Measurements from ENCODE around the gene ANO5. TPM values are rescaled to one million over a fixed set of nuclear protein-coding genes. Genes with fewer than 3 reads are reported as not detected.

ANO5 gene
- total RNA-seq, 1 experiment from 2014 or later = 4.3 TPM

- CTCF ChIA-PET = interaction anchor here (1.1 kb wide), 1 partner anchor 135 kb away, joined by 4 read pairs; no protein-coding TSS in a partner anchor
- no TSS peak for BruUV-seq (replicated peaks)
- Mint-ChIP-seq H3K27me3 (ENCODE audit: unreplicated experiment) (no peaks in the 10 kb centered on the region), H3K9me3 (ENCODE audit: low read depth, unreplicated experiment) (no peaks in the 10 kb centered on the region), H3K4me3 (ENCODE audit: low read depth, unreplicated experiment) (no peak overlapping the region), H3K27ac (ENCODE audit: unreplicated experiment) (no peak overlapping the region), H3K36me3 (ENCODE audit: insufficient read depth, unreplicated experiment) (no peaks in the 10 kb centered on the region), H3K4me1 (ENCODE audit: low read depth, unreplicated experiment) (no peaks in the 10 kb centered on the region)
- TF ChIP-seq CTCF (IDR thresholded peaks at IDR 0.05; ENCODE audit: unreplicated experiment) = no peak
- intact Hi-C loops (cut with micrococcal nuclease; ENCODE audit: unreplicated experiment) = loop anchor here (1.0 kb wide), 1 partner anchor 134 kb away; no protein-coding TSS in a partner anchor
- DNase-seq = no peak
These were observed 23.1 kb upstream of the ANO5 start for GRCh38 chr11:22169833-22170232.

GRCh38 chr11:22173532-22173931, 19.4 kb upstream of the ANO5 start:
- CTCF ChIA-PET = no interaction called here
- no peak for TF ChIP-seq CTCF (IDR thresholded peaks at IDR 0.05; ENCODE audit: unreplicated experiment)
- intact Hi-C loops (cut with micrococcal nuclease; ENCODE audit: unreplicated experiment) = no loop called here
- H3K27ac Mint-ChIP-seq (ENCODE audit: unreplicated experiment) = no peak overlapping the region
- peaks cover 6% of the 10 kb centered on the region for H3K27me3 Mint-ChIP-seq (ENCODE audit: unreplicated experiment)
- no peak for DNase-seq
- no TSS peak for BruUV-seq (replicated peaks)
- H3K4me3 Mint-ChIP-seq (ENCODE audit: low read depth, unreplicated experiment) = no peak overlapping the region
- no peaks in the 10 kb centered on the region for H3K9me3 Mint-ChIP-seq (ENCODE audit: low read depth, unreplicated experiment)
- no peaks in the 10 kb centered on the region for H3K4me1 Mint-ChIP-seq (ENCODE audit: low read depth, unreplicated experiment)
- H3K36me3 Mint-ChIP-seq (ENCODE audit: insufficient read depth, unreplicated experiment) = no peaks in the 10 kb centered on the region

- Mint-ChIP-seq H3K36me3 (ENCODE audit: insufficient read depth, unreplicated experiment) (no peaks in the 10 kb centered on the region), H3K4me3 (ENCODE audit: low read depth, unreplicated experiment) (no peak overlapping the region), H3K9me3 (ENCODE audit: low read depth, unreplicated experiment) (no peaks in the 10 kb centered on the region), H3K27ac (ENCODE audit: unreplicated experiment) (no peak overlapping the region), H3K27me3 (ENCODE audit: unreplicated experiment) (peaks cover 28% of the 10 kb centered on the region), H3K4me1 (ENCODE audit: low read depth, unreplicated experiment) (no peaks in the 10 kb centered on the region)
- CTCF ChIA-PET = interaction anchor here (0.6 to 0.7 kb wide), 2 partner anchors 172 to 690 kb away, joined by 3 to 4 read pairs; no protein-coding TSS in a partner anchor
- no TSS peak for BruUV-seq (replicated peaks)
- no peak for DNase-seq
- intact Hi-C loops (cut with micrococcal nuclease; ENCODE audit: unreplicated experiment) = no loop called here
- TF ChIP-seq CTCF (IDR thresholded peaks at IDR 0.05; ENCODE audit: unreplicated experiment) = no peak
These were observed 15.7 kb upstream of the ANO5 start for GRCh38 chr11:22177186-22177585.

DNA sequence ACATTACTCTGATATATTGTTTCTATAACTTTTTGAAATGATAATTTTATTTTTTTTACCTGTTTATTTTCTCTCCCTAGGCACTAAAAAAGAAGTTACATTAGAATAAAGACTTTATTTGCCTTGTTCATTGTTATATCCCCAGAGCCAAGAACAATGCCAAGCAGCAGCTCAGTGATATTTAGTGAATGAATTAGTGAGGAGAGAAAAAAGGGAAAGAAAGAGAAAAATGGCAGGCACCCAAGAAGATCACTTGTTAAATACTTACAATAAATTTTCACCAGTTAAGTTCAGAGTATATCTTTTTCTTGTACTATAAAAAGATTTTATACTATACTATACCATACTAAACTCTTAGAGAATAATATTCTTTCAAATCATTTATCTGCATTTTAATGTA, 13.3 kb upstream of the ANO5 start:
- CTCF ChIA-PET = no interaction called here
- H3K27ac Mint-ChIP-seq (ENCODE audit: unreplicated experiment) = no peak overlapping the region
- DNase-seq = no peak
- intact Hi-C loops (cut with micrococcal nuclease; ENCODE audit: unreplicated experiment) = no loop called here
- H3K27me3 Mint-ChIP-seq (ENCODE audit: unreplicated experiment) = peaks cover 28% of the 10 kb centered on the region
- H3K36me3 Mint-ChIP-seq (ENCODE audit: insufficient read depth, unreplicated experiment) = no peaks in the 10 kb centered on the region
- no peak overlapping the region for H3K4me3 Mint-ChIP-seq (ENCODE audit: low read depth, unreplicated experiment)
- no peak for TF ChIP-seq CTCF (IDR thresholded peaks at IDR 0.05; ENCODE audit: unreplicated experiment)
- BruUV-seq (replicated peaks) = no TSS peak
- no peaks in the 10 kb centered on the region for H3K4me1 Mint-ChIP-seq (ENCODE audit: low read depth, unreplicated experiment)
- no peaks in the 10 kb centered on the region for H3K9me3 Mint-ChIP-seq (ENCODE audit: low read depth, unreplicated experiment)

All from Calu3 (cell line).